NT2/D1 (cell line): ENCODE results near the gene MYO1D.
"Not testable (repeated sequence)": the region's sequence is repeated elsewhere in the genome, so short reads cannot be mapped to it uniquely, and the experiment has no call there.

Experiments used
- SUZ12 ChIP-seq: IDR thresholded peaks from 2 replicates; pipeline ENCODE4 v1.6.1; 2011; ENCODE audit not compliant: insufficient read length, insufficient read depth; ENCODE audit errors: extremely low read depth
- YY1 ChIP-seq: IDR thresholded peaks from 2 replicates; pipeline ENCODE4 v1.6.1; 2011; ENCODE audit not compliant: insufficient read length, insufficient read depth

- TF ChIP-seq SUZ12, YY1: not testable (repeated sequence)
Measured at GRCh38 chr17:32641514-32641913, 235.4 kb downstream of the MYO1D start.
